ENCODE data around the gene PEAR1. TPM values are rescaled to one million over a fixed set of nuclear protein-coding genes. Genes with fewer than 3 reads are reported as not detected.

The PEAR1 gene
- polyA plus RNA-seq, 3 donors: not detected

DNA sequence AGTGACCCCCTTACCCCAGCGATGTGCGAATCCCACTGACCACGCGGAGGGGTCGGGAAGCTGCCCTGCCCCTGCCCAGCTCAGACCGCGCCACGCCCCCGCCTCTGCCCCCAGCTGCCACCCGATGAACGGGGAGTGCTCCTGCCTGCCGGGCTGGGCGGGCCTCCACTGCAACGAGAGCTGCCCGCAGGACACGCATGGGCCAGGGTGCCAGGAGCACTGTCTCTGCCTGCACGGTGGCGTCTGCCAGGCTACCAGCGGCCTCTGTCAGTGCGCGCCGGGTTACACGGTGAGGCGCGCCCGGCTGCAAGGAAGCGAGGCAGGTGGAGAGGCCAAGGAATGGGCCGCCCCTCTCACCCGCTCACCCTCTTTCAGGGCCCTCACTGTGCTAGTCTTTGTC, 15.0 kb downstream of the PEAR1 start:
- no peak overlapping the region for H3K4me3 Mint-ChIP-seq
- peaks cover 7 to 10% of the 10 kb centered on the region in 2 donors for H3K4me1 ChIP-seq (ENCODE audit: control insufficient read depth in 1 of 2, insufficient read depth in 2 of 2, low read length in 2 of 2)
- no peak overlapping the region for H3K27ac ChIP-seq (ENCODE audit: low read depth in 1 of 2, low read length in 2 of 2)
- H4K20me1 ChIP-seq (ENCODE audit: insufficient read depth, low read length): no peaks in the 10 kb centered on the region
- no peak overlapping the region for H3K9ac ChIP-seq (ENCODE audit: insufficient read depth, low read length, poor library complexity, severe bottlenecking)
- H3K27ac Mint-ChIP-seq: no peak overlapping the region
- no peaks in the 10 kb centered on the region for H3K36me3 Mint-ChIP-seq
- H3K27me3 ChIP-seq (ENCODE audit: control insufficient read depth in 2 of 2, insufficient read depth in 2 of 2, low read length in 2 of 2): no peaks in the 10 kb centered on the region
- intact Hi-C loops (cut with micrococcal nuclease): no loop called here
- H3K9me3 ChIP-seq (replicated peaks in 1 of 2; ENCODE audit: control insufficient read depth in 1 of 2, insufficient read depth in 1 of 2, low read length in 2 of 2): no peaks in the 10 kb centered on the region
- H3K4me1 Mint-ChIP-seq: peaks cover 18% of the 10 kb centered on the region
- no peaks in the 10 kb centered on the region for H3K79me2 ChIP-seq (ENCODE audit: insufficient read depth, low read length)
- no peak for DNase-seq
- H3K4me2 ChIP-seq (replicated peaks; ENCODE audit: extremely low read depth, low read length, poor library complexity, severe bottlenecking): no peak overlapping the region
- no peak overlapping the region for H2AFZ ChIP-seq (ENCODE audit: insufficient read depth, low read depth, low read length, poor library complexity, severe bottlenecking)
- TF ChIP-seq, protein P1, sequence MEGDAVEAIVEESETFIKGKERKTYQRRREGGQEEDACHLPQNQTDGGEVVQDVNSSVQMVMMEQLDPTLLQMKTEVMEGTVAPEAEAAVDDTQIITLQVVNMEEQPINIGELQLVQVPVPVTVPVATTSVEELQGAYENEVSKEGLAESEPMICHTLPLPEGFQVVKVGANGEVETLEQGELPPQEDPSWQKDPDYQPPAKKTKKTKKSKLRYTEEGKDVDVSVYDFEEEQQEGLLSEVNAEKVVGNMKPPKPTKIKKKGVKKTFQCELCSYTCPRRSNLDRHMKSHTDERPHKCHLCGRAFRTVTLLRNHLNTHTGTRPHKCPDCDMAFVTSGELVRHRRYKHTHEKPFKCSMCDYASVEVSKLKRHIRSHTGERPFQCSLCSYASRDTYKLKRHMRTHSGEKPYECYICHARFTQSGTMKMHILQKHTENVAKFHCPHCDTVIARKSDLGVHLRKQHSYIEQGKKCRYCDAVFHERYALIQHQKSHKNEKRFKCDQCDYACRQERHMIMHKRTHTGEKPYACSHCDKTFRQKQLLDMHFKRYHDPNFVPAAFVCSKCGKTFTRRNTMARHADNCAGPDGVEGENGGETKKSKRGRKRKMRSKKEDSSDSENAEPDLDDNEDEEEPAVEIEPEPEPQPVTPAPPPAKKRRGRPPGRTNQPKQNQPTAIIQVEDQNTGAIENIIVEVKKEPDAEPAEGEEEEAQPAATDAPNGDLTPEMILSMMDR (IDR thresholded peaks at IDR 0.05): no peak
- 94% methylated on average over 28 of the region's 29 CpGs for WGBS (ENCODE audit: insufficient coverage)
- peaks cover 0 to 3% (median 0%) of the 10 kb centered on the region in 7 donors for H3K9me3 Mint-ChIP-seq
- peaks cover 1 to 5% (median 4%) of the 10 kb centered on the region in 3 donors for H3K27me3 Mint-ChIP-seq (ENCODE audit: low read depth in 3 of 3)
- no peak overlapping the region for H3K4me3 ChIP-seq (replicated peaks in 1 of 3; ENCODE audit: low read depth in 2 of 3, low read length in 3 of 3)
- H3K36me3 ChIP-seq (replicated peaks in 1 of 2; ENCODE audit: control insufficient read depth in 1 of 2, insufficient read depth in 2 of 2, low read length in 2 of 2): no peaks in the 10 kb centered on the region

- no peak for DNase-seq
- no peaks in the 10 kb centered on the region for H3K27me3 ChIP-seq (ENCODE audit: control insufficient read depth in 2 of 2, insufficient read depth in 2 of 2, low read length in 2 of 2)
- no peak overlapping the region for H3K4me3 Mint-ChIP-seq
- no peaks in the 10 kb centered on the region for H3K36me3 Mint-ChIP-seq
- H3K9me3 ChIP-seq (replicated peaks in 1 of 2; ENCODE audit: control insufficient read depth in 1 of 2, insufficient read depth in 1 of 2, low read length in 2 of 2): no peaks in the 10 kb centered on the region
- intact Hi-C loops (cut with micrococcal nuclease): no loop called here
- peaks cover 7 to 10% of the 10 kb centered on the region in 2 donors for H3K4me1 ChIP-seq (ENCODE audit: control insufficient read depth in 1 of 2, insufficient read depth in 2 of 2, low read length in 2 of 2)
- H3K4me3 ChIP-seq (replicated peaks in 1 of 3; ENCODE audit: low read depth in 2 of 3, low read length in 3 of 3): no peak overlapping the region
- no peaks in the 10 kb centered on the region for H3K79me2 ChIP-seq (ENCODE audit: insufficient read depth, low read length)
- no peak overlapping the region for H2AFZ ChIP-seq (ENCODE audit: insufficient read depth, low read depth, low read length, poor library complexity, severe bottlenecking)
- peaks cover 18% of the 10 kb centered on the region for H3K4me1 Mint-ChIP-seq
- TF ChIP-seq, protein P1 (IDR thresholded peaks at IDR 0.05): no peak
- H3K27ac ChIP-seq (ENCODE audit: low read depth in 1 of 2, low read length in 2 of 2): no peak overlapping the region
- no peaks in the 10 kb centered on the region for H4K20me1 ChIP-seq (ENCODE audit: insufficient read depth, low read length)
- H3K4me2 ChIP-seq (replicated peaks; ENCODE audit: extremely low read depth, low read length, poor library complexity, severe bottlenecking): no peak overlapping the region
- WGBS (ENCODE audit: insufficient coverage): 91% methylated on average over 9 of the region's 10 CpGs
- H3K27ac Mint-ChIP-seq: peak overlapping the region in 1 of 7 donors; percentile 25
- no peaks in the 10 kb centered on the region for H3K36me3 ChIP-seq (replicated peaks in 1 of 2; ENCODE audit: control insufficient read depth in 1 of 2, insufficient read depth in 2 of 2, low read length in 2 of 2)
- H3K9ac ChIP-seq (ENCODE audit: insufficient read depth, low read length, poor library complexity, severe bottlenecking): no peak overlapping the region
- H3K9me3 Mint-ChIP-seq: peaks cover 0 to 3% (median 0%) of the 10 kb centered on the region in 7 donors
- H3K27me3 Mint-ChIP-seq (ENCODE audit: low read depth in 3 of 3): peaks cover 3 to 5% (median 4%) of the 10 kb centered on the region in 3 donors
Observed at GRCh38 chr1:156908955-156909354, 15.4 kb downstream of the PEAR1 start.

Measured in CD14-positive monocyte (primary cell).